Measurements from ENCODE around the gene PDE4D.

PDE4D gene

DNA sequence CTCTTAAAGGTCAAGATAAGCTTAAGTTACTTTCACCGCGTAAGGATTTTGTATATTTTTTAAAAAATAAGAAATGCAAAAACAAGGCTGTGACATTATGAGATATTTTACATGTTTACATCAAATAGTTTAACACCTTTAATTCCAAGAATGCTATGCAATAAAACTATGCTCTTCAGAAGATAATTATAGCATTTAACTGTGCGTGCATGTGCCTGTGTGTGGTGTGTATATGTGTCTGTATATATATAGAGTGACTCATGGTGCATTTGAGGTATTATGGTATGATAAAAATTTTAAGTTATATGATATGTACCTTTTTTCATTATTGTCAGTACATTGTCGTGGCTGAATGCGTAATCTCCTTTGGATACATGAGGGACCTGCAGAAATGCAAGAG is 539.3 kb downstream of the PDE4D start:
- no peaks in the 10 kb centered on the region for H3K27me3 ChIP-seq (ENCODE audit: insufficient read depth, low read depth, severe bottlenecking)
- no peak overlapping the region for H3K27ac ChIP-seq
- DNase-seq = no peak
- TF ChIP-seq, protein P1, sequence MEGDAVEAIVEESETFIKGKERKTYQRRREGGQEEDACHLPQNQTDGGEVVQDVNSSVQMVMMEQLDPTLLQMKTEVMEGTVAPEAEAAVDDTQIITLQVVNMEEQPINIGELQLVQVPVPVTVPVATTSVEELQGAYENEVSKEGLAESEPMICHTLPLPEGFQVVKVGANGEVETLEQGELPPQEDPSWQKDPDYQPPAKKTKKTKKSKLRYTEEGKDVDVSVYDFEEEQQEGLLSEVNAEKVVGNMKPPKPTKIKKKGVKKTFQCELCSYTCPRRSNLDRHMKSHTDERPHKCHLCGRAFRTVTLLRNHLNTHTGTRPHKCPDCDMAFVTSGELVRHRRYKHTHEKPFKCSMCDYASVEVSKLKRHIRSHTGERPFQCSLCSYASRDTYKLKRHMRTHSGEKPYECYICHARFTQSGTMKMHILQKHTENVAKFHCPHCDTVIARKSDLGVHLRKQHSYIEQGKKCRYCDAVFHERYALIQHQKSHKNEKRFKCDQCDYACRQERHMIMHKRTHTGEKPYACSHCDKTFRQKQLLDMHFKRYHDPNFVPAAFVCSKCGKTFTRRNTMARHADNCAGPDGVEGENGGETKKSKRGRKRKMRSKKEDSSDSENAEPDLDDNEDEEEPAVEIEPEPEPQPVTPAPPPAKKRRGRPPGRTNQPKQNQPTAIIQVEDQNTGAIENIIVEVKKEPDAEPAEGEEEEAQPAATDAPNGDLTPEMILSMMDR (IDR thresholded peaks at IDR 0.05; ENCODE audit: low read depth, low read length) = no peak
- no peaks in the 10 kb centered on the region for H3K9me3 ChIP-seq (ENCODE audit: severe bottlenecking)
- no peaks in the 10 kb centered on the region for H3K36me3 ChIP-seq
- H3K4me3 ChIP-seq (ENCODE audit: low read depth, low read length) = no peak overlapping the region

DNA sequence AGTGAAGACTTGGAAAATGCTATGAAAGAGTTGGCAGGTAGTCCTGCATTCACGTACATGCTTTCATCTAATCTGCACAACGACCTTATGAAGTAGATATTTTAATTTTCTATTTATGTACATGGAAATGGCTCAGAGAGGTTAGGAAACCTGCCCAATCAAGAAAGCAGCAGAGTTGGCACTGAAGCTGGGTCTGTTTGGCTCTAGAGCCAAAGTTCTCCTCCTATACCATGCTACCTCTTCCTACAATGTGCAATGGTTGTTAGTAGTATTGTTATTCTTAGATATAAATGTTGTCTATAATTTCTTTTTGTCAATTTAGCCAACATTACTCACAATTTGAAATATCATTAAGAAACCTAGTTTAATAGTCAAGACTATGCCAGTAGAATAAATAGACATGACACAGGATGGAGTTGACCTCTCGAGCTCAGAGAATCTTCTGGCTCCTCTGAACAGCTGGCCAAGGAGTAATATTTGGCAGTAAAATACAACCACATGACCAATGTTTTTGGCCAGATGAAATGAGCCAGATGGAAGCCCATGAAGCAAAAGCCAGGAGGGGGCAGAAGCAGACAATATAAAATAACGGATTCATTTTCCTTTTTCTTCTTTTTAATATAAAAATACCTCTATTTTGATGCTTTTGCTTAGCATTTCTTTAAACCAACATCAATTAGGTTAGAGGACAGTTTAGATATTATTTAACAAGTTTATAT is 542.3 kb downstream of the PDE4D start:
- H3K27ac ChIP-seq = no peak overlapping the region
- TF ChIP-seq, protein P1 (IDR thresholded peaks at IDR 0.05; ENCODE audit: low read depth, low read length) = no peak
- no peak overlapping the region for H3K4me3 ChIP-seq (ENCODE audit: low read depth, low read length)
- DNase-seq = no peak
- no peaks in the 10 kb centered on the region for H3K9me3 ChIP-seq (ENCODE audit: severe bottlenecking)
- H3K27me3 ChIP-seq (ENCODE audit: insufficient read depth, low read depth, severe bottlenecking) = no peaks in the 10 kb centered on the region
- no peaks in the 10 kb centered on the region for H3K36me3 ChIP-seq

GRCh38 chr5:59348189-59348588 is 545.3 kb downstream of the PDE4D start:
- TF ChIP-seq, protein P1 (IDR thresholded peaks at IDR 0.05; ENCODE audit: low read depth, low read length) = no peak
- Histone ChIP-seq H3K36me3 (no peaks in the 10 kb centered on the region), H3K9me3 (ENCODE audit: severe bottlenecking) (no peaks in the 10 kb centered on the region), H3K4me3 (ENCODE audit: low read depth, low read length) (no peak overlapping the region), H3K27ac (no peak overlapping the region), H3K27me3 (ENCODE audit: insufficient read depth, low read depth, severe bottlenecking) (no peaks in the 10 kb centered on the region)
- no peak for DNase-seq

DNA sequence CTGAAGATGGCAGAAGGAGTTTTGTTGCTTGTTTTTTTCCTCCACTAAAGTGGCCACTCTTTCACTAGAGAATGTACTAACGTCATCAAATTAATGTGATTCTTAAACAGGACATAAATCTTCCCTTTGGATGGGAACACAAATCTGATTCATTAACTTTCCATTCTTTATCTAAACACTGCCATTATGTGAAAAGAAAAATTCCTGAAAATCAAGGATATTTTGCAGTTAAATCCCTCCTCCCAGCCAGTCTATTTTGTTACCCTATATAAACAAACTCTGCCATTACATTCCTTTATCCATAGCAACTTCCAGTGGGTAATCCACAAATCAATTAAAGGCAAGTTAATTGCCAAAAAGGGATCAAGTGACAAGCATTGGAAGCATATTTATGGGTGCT is 546.5 kb downstream of the PDE4D start:
- Histone ChIP-seq H3K27me3 (ENCODE audit: insufficient read depth, low read depth, severe bottlenecking) (no peaks in the 10 kb centered on the region), H3K4me3 (ENCODE audit: low read depth, low read length) (no peak overlapping the region), H3K27ac (no peak overlapping the region), H3K9me3 (ENCODE audit: severe bottlenecking) (no peaks in the 10 kb centered on the region), H3K36me3 (no peaks in the 10 kb centered on the region)
- no peak for DNase-seq
- TF ChIP-seq, protein P1 (IDR thresholded peaks at IDR 0.05; ENCODE audit: low read depth, low read length) = no peak

DNA sequence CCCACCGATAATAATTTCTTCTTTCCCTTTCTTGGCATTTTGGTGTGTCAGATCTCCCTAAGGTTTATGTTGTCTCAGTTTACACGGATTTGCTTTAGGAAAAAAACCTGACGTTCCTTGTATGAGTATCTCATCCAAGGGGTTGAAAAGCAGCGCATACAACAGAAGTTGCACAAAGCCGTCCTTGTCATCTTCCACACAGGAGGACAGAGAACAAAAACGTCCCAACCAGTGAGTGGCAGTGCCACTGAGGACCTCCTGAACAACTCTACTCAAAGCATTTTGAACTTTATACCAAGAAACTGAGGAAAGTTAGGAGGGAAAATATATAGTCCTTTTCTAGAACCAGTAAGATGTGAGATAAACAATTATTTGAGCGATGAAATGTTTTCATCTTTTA is 547.0 kb downstream of the PDE4D start:
- Histone ChIP-seq H3K9me3 (ENCODE audit: severe bottlenecking) (no peaks in the 10 kb centered on the region), H3K36me3 (no peaks in the 10 kb centered on the region), H3K4me3 (ENCODE audit: low read depth, low read length) (no peak overlapping the region), H3K27me3 (ENCODE audit: insufficient read depth, low read depth, severe bottlenecking) (no peaks in the 10 kb centered on the region), H3K27ac (no peak overlapping the region)
- TF ChIP-seq, protein P1 (IDR thresholded peaks at IDR 0.05; ENCODE audit: low read depth, low read length) = no peak
- DNase-seq = no peak

GRCh38 chr5:59342181-59342580 is 551.3 kb downstream of the PDE4D start:
- Histone ChIP-seq H3K36me3 (no peaks in the 10 kb centered on the region), H3K4me3 (ENCODE audit: low read depth, low read length) (no peak overlapping the region), H3K9me3 (ENCODE audit: severe bottlenecking) (no peaks in the 10 kb centered on the region), H3K27ac (no peak overlapping the region), H3K27me3 (ENCODE audit: insufficient read depth, low read depth, severe bottlenecking) (no peaks in the 10 kb centered on the region)
- DNase-seq = no peak
- TF ChIP-seq, protein P1 (IDR thresholded peaks at IDR 0.05; ENCODE audit: low read depth, low read length) = no peak
